ENCODE data around the gene TUT1.
"Not testable (repeated sequence)": the region's sequence is repeated elsewhere in the genome, so short reads cannot be mapped to it uniquely, and the experiment has no call there.

The TUT1 gene

DNA sequence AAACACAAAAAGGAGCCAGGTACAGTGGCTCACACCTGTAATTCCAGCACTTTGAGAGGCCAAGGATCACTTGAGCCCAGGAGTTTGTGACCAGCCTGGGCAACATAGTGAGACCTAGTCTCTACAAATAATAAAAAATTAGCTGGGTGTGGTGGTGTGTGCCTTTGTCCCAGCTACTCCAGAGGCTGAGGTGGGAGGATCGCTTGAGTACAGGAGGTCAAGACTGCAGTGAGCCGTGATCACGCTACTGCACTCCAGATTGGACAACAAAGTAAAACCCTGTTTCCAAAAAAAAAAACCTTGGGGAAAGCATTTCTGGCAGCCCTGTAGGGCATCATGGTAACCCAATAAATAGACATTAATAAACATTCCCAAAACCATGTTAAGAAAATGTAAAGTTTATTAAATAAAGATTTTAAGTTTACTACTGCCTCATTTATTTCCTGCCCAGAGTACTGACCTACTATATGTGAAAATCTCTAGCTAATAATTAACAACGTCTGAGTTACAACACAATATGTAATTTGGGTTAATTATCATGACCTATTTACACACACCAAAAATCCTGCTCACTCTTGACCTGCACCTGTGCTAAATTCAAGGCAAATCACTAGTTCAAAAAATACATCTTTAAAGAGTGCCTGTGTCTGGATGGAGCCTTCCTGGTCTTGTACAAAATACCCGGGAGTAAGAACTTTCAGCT, 26.1 kb downstream of the TUT1 start:
- no peak overlapping the region for H3K4me3 ChIP-seq (ENCODE audit: control insufficient read depth, low read depth, low read length)
- TF ChIP-seq, protein P1, sequence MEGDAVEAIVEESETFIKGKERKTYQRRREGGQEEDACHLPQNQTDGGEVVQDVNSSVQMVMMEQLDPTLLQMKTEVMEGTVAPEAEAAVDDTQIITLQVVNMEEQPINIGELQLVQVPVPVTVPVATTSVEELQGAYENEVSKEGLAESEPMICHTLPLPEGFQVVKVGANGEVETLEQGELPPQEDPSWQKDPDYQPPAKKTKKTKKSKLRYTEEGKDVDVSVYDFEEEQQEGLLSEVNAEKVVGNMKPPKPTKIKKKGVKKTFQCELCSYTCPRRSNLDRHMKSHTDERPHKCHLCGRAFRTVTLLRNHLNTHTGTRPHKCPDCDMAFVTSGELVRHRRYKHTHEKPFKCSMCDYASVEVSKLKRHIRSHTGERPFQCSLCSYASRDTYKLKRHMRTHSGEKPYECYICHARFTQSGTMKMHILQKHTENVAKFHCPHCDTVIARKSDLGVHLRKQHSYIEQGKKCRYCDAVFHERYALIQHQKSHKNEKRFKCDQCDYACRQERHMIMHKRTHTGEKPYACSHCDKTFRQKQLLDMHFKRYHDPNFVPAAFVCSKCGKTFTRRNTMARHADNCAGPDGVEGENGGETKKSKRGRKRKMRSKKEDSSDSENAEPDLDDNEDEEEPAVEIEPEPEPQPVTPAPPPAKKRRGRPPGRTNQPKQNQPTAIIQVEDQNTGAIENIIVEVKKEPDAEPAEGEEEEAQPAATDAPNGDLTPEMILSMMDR (IDR thresholded peaks at IDR 0.05; ENCODE audit: control insufficient read depth, insufficient read depth, low read depth, low read length, missing control alignments): no peak
- DNase-seq (ENCODE audit: low read depth): no peak

DNA sequence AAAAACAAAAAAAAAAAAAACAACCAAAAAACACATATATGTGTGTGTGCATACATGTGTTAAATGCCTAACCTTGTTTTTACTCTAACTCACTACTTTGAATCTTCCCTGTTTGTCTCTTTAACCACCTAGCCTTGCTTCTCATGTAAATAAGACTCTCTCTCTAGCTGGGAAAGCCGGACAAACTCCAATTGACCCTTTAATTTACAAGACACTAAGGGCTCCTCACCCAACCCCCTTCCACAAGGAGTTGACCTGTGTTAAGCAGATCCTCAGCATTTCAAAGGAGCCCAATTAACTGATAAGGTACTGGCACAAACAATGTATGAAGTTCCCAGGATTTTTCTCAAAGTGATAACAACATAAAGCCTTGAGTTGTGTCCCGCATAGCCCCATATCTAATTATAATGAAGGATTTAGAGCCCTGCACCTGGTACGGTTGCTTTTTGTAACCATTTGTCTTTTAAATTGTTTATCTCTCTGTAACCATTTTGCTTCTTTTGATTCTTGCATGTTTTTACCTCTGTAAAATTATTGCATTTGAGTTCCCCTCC, 29.6 kb downstream of the TUT1 start:
- DNase-seq (ENCODE audit: low read depth); H3K4me3 ChIP-seq (ENCODE audit: control insufficient read depth, low read depth, low read length): not testable (repeated sequence)

DNA sequence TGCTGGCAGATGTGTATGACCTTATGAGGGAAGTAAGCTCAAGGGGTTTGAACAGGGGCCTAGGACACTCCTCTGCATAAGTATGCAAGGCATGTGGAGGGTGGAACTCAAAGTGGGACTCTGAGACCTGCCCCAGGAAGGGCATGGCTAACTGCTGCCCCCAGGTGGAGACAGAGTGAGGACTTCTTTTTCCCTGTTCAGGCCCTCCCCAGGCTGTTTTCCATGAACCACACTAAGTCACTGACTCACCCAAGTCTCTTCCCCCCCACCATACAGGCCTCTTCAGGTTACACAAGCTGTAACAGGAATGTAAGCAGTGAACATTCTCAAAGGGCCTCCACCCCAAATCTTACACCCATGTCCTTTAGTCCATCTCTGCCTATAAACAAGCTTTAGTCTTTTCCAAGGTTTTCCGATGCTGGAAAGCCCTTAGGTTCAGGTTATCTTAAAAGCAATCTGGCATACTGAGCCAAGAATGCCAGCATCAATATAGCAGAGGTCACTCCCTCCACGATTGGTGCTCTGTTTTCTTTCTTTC, 30.7 kb downstream of the TUT1 start:
- DNase-seq (ENCODE audit: low read depth): peak; percentile 93
- H3K4me3 ChIP-seq (ENCODE audit: control insufficient read depth, low read depth, low read length): no peak overlapping the region
- TF ChIP-seq, protein P1 (IDR thresholded peaks at IDR 0.05; ENCODE audit: control insufficient read depth, insufficient read depth, low read depth, low read length, missing control alignments): peak; percentile 92

DNA sequence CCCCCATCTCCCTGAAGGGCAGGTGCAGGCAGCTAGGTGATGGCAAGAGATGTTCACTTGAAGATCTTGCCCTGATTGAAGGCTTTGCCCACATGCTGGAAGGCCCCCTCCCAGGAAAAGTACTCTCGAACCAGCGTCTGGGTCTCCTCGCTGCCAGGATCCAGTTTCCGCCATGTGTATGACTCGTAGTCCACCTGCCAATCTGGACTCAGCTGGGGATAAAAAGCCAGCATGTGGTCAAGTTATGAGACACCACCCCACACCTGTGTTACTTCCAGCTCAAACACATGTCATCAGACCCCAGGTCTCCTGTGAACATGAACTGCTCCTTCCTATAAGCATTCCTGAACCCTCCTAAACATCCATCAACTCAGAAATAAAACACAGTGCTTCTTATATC, 31.7 kb downstream of the TUT1 start:
- not testable (repeated sequence) for DNase-seq (ENCODE audit: low read depth); H3K4me3 ChIP-seq (ENCODE audit: control insufficient read depth, low read depth, low read length)

DNA sequence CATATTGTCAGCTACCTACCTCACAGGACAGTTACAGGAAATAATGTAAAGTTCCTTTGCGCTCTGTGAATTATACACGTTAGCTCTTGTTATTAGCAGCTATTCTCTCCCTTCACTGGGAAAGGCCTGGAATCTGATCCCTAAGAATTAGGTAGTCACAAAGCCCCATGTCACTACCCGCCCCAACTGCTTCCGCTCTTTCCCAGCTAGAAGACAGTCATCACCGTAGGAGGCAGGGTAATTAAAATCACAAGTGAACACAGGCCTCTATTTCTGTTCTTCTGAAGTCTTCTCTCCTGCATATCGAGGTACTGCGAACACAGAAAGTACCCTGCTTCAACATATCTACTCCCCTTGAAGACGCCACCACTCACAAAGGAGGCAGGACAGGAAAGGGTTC, 32.1 kb downstream of the TUT1 start:
- DNase-seq (ENCODE audit: low read depth): no peak
- H3K4me3 ChIP-seq (ENCODE audit: control insufficient read depth, low read depth, low read length): no peak overlapping the region
- TF ChIP-seq, protein P1 (IDR thresholded peaks at IDR 0.05; ENCODE audit: control insufficient read depth, insufficient read depth, low read depth, low read length, missing control alignments): no peak

DNA sequence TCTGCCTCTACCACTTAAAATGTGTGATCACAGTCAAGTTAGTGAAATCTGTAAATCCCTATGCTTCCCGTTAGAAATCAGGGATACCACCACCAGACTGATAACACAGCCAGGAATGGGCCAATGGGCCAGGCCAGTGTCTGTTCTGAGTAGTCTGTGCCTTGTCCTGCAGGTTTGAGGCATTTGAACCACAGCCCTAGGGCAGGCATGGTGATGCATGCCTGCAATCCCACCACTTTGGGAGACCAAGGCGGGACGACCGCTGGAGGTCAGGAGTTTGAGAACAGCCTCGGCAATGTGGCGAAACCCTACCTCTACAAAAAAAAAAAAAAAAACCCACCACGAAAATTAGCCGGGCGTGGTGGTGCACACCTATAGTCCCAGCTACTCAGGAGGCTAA, 32.7 kb downstream of the TUT1 start:
- no peak for DNase-seq (ENCODE audit: low read depth)
- TF ChIP-seq, protein P1 (IDR thresholded peaks at IDR 0.05; ENCODE audit: control insufficient read depth, insufficient read depth, low read depth, low read length, missing control alignments): no peak

DNA sequence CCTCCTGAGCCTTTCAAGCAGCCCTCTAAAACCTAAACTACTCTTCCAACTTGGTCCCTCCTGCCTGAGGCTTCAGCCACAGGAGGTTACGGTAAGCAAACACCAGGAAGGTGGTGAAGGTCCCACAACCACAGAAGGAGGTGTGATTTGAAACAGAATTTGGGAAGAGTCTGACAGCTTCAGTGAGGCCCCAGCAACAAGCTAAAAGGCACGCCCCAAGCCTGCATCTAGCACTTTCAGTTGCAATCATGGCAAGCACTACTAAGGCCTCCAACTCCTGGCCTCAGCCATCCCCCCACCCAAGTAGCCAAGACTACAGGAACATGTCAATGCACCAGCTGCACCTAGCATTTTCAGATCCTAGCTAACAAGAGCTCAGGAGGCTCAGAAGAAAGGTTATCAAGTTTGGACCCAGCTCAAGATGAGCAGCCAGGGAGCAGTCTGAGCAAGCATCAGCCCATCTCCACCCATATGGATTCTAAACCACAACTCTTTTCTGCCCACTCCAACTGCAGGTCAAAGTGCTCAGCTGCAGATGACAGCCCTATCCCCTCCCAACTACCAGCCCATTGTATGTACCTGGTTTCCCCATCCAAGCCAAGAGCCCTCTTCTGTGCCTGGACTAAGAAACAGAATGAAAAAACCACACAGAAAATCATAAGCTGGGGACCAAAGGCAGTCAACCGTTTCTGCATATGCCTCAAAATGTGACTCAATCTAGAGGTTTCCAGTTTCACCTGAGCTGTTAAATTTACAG, 34.3 kb downstream of the TUT1 start:
- TF ChIP-seq, protein P1 (IDR thresholded peaks at IDR 0.05; ENCODE audit: control insufficient read depth, insufficient read depth, low read depth, low read length, missing control alignments): no peak
- DNase-seq (ENCODE audit: low read depth): no peak
- H3K4me3 ChIP-seq (ENCODE audit: control insufficient read depth, low read depth, low read length): no peak overlapping the region

More for the DNA sequence above, 32.7 kb downstream of the TUT1 start:
- H3K4me3 ChIP-seq (ENCODE audit: control insufficient read depth, low read depth, low read length): no peak overlapping the region

All from AG09309 (cell line).